Medulla oblongata (tissue), 1 donor: ENCODE data around the gene CDK5R1.

Source experiments
- DNase-seq: peaks from one replicate; pipeline ENCODE4 v3.0.0-alpha.2; 2015; ENCODE audit errors: extremely low spot score

Gene CDK5R1

DNA sequence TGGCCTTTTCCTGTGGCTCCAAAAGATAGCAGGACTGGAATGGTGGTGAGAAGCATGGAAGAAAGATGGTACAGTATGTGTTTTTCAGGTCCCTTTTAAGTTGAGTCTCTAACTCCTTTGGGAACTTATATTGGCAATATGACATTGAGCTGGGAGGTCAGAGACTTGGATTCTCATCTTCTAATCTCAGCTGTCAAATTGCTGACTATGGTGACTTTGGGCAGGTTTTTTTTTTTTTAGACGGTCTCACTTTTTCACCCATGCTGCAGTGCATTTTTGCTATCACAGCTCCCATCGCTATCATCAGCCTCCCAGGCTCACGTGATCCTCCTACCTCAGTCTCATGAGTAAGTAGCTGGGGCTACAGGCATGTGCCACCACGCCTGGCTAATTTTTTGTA, 15.1 kb upstream of the CDK5R1 start:
- DNase-seq: no peak

DNA sequence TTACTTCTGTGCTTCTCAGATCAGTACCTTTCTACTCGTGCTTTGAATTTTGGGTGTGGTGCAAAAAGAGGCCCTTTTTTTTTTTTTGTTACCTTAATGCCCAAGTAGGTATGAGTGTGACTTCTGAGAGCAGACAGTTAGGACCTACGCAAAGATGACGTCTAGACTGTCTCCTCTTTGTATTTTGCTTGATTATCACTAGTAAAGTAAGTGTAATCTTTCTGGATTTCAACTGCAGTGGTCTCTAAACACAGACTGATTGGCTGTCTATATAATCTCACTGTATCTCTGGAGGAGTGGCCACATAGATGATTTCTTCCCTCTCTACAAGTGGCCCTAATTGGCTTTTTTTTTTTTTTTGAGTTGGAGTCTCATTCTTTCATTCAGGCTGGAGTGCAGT, 11.5 kb upstream of the CDK5R1 start:
- no peak for DNase-seq

DNA sequence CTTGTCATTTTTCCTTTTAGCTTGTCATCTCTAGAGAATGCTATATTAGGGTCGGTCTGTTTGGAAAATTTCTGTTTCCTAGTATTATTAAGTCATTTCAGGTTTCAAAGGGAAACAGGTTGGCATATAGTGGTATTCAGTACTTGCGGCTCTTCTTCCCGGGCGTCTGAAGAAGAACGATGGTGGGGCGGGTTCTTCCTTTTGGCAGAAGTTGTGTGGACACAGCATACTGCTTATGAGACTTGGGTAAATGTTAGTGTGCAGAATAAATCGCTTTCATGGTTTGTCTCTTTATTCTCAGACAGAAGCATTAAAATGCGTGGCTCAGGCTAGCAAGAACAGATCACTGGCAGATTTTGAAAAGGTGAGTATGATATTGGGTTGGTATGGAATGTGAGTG, 9.6 kb upstream of the CDK5R1 start:
- no peak for DNase-seq

DNA sequence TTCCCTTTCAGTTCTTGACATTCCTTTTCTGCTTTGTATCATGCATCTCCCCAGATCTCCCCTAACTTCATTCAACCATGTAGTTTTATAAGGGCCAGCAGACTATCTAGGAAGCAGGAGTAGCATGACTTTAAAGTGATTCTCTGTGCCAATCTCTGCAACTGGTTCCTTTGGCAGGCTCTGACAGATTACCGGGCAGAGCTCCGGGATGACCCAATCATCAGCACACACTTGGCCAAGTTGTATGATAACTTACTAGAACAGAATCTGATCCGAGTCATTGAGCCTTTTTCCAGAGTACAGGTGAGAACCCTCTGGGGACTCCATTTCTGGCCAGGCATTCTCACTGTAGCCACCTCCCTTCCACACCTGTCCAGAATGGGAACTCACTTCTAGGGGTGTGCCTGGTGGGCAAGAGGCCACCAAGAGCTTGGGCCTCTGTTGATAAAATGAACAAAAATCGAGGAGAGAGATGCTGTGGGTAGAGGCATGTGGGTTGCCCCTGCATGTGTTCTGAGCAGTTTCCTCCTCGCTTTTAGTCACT, 7.6 kb upstream of the CDK5R1 start:
- DNase-seq: no peak

DNA sequence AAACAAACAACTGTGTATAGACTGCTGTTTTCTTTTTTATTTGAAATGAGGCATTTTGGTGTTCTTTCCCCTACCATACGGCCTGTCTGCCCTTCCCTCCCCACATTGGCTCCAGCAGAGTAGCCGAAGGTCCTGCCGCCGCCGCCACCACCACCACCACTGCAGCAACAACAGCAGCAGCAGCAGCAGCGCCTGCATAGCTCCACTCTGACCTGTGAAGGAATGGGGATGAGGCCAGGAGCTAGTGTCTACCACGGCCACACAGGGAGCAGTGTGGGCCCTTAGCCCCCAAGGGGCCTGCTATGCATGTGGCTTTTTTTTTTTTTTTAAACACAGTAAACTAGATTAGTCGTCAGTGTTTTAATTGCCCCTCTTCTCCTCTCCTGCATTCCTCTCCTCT, 5.6 kb upstream of the CDK5R1 start:
- no peak for DNase-seq

DNA sequence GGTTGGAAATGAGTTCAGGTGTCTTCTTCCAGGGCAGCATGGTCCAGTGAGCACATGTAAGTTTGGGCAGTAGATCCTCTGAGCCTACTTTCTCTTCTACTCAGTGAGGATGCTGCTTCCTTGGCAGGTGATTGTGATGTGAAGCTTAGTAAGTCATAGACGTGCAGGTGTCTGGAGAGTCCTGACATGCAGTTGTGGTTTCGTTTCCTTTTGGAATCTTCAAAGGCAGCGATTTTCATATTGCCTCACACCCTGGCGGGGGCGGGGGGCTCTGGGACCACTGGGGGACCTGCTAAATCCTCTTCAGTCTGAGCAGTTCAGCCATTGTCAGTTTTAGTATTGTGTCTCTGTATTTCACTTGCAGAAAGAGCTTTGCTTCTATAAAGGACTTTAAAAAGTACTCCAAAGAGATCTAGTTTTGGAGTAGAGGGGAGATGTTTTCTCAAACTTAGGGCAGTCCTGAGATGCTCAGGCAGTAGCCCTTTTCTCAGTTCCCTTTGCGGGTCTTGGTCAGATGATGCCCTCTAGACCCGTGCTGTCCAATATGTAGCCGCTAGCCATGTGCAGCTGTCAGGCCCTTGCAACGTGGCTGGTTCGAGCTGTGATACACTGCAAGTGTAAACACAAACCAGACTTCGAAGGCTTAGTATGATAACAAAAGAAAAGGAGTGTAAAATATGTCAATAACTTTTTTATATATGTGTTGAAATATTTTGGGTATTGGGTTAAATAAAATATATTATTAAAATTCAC, 4.0 kb upstream of the CDK5R1 start:
- DNase-seq: peak; percentile 44

DNA sequence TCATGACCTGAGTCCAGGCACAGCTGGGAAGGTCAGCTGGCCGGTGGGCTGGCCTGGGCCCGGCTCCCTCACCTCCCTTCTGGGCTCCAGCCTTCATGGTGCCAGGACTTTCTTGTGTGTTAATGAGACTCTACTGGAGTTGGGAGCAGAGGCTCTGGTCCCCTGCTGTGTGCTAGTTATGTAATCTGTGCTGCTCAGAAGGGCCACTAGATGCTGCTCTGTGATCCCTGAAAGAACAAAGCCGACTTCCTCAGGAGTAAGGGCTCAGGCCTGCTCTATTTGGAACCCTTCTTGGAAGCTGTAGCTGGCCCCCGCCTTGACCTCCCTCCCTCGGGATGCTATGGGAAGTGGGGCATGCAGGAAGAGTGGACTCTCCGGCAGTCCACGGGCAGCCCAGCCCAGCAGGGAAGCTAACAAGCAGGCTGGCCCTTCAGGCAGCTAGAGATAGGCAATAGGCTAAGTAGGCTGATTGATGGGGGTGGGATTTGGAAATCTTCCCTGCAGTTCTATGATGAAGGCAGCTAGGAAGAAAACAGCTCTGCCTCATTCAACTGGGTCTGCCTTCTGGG, 3.3 kb upstream of the CDK5R1 start:
- DNase-seq: peak; percentile 96

DNA sequence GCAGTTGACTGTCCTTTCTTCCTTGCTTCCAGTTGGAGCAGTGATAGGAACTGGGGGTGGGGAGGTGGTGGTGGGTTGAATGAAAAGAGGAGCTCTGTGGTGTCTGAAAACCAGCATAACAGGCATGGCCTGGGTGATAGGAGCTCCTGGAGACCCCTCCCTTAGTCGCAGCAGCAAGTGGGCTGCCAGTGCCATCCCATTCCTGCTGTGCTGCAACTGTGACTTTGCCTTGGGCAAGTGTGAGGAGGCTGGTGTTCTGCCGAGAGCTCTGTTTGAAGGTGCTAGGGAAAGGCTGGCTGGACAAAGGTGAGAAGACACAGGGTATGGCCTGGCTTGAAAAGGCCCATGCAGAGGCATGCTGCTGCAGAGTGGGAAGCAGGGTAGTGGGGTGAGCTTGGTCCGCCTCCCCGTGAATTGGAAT, 2.7 kb upstream of the CDK5R1 start:
- DNase-seq: no peak

DNA sequence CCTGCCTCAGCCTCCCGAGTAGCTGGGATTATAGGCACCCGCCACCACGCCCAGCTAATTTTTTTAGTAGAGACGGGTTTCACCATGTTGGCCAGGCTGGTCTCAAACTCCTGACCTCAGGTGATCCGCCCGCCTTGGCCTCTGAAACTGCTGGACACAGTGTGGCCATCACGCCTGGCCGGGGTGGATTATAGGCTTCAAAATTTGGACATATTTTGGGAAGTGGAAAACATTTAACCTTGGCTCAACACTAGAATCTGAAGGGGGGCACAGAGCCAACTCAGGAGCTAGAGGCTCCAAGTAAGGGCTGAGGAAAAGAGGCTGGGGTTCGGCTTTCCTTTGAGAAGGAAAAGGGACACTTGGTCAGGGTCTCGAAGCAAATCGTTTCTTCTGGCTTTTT, 2.2 kb upstream of the CDK5R1 start:
- DNase-seq: no peak

DNA sequence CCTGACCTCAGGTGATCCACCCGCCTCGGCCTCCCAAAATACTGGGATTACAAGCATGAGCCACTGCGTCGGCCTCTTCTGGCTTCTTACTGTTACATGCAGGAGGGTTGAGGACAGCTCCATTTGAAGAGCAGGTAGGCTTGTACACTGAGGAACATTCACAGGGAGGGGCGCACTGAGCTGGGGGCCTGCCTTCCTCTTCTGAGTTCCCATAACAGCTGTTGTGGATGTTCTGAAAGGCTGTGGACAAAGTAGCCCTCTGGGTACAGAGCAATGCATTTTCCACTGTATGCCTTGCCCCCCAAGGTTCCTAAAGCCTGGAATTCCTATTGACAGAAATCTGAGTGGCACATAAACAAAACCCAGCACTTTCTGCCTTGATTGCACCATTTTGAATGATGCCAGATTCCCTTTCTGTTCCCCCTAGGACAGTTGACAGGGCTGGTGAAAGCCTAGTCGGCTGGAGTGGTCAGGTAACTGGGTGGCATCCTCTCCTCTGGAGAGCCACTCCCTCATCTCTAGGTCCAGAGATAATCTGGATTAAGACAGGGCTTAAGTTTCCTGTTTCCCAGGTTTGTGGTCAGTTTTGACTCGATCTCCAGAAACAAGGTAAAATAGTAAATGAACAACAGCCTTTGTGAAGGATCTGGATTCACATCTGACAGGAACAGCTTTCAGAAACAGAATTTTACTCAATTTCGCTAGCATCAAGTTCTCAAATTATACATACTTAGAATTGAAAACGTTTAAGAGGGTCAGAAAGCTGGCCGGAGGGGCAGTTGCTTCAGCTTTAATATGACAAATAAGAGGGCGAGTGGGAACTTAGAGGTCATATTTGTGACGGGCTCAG, 1.3 kb upstream of the CDK5R1 start:
- peak; percentile 52 for DNase-seq

DNA sequence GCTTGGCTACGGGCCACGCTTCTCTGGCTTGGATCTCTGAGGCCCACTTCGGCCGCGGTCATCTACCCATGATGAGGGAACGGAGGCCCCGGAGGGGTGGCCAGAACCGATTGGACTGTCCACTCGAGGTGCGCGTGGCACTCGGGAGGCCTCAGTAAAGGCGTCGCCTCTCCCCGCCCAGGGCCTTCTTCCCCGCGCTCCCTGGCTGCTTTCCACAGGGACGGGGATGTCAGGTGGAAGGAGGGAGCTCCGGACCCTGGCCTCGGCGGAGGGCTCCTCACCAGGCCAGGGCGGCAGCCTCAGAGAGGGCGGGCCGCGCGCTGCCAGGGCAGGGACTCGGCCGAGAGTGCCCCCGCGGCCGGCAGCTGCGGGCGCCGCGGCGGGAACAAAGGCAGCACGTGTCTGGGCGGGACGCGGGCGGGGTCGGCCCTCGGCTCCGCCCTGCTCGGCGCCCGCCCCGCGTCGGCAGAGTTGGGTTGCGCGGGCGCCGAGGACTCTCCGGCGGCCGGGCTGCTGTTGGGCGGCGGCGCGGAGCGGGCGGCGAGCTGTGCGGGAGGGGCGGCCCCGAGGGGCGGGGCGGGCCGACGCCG, 587 bp upstream of the CDK5R1 start:
- DNase-seq: peak; percentile 90

DNA sequence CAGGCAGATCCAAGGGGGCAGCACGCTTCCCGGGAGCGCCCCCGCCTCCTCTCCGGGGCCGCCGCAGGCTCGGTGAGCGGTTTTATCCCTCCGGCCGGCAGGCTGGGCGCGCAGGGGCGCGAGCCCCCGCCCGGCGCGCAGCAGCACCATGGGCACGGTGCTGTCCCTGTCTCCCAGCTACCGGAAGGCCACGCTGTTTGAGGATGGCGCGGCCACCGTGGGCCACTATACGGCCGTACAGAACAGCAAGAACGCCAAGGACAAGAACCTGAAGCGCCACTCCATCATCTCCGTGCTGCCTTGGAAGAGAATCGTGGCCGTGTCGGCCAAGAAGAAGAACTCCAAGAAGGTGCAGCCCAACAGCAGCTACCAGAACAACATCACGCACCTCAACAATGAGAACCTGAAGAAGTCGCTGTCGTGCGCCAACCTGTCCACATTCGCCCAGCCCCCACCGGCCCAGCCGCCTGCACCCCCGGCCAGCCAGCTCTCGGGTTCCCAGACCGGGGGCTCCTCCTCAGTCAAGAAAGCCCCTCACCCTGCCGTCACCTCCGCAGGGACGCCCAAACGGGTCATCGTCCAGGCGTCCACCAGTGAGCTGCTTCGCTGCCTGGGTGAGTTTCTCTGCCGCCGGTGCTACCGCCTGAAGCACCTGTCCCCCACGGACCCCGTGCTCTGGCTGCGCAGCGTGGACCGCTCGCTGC, 832 bp downstream of the CDK5R1 start:
- DNase-seq: no peak

DNA sequence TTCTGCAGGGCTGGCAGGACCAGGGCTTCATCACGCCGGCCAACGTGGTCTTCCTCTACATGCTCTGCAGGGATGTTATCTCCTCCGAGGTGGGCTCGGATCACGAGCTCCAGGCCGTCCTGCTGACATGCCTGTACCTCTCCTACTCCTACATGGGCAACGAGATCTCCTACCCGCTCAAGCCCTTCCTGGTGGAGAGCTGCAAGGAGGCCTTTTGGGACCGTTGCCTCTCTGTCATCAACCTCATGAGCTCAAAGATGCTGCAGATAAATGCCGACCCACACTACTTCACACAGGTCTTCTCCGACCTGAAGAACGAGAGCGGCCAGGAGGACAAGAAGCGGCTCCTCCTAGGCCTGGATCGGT, 1.4 kb downstream of the CDK5R1 start:
- DNase-seq: no peak

DNA sequence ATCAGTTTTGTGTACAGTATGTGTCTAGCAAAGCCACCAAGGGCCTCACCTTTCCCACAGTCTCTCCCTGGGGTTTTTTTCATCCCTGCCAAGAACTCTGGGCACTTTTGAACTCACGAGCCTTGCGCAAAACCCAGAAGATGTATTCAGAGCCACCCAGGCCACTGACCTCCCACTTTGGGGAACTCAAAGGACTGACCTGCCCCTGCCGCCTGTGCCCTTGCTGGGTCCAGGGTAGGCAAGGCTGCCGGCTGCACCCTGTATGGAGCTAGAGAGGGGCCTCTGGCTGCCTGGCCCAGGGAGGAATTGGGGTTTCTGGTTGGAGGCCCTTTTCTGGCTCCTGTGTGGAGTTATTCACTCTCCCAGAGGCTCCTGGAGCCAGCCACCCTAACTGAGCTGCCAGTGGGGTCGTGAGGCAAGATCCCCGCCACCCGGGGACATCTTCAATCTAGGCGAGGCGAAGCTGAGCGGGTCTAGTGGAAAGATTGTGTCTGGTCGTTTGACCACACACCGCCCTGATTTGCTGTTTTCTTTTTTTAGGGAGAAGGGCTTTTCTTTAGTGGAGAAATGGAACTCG, 1.9 kb downstream of the CDK5R1 start:
- DNase-seq: no peak

DNA sequence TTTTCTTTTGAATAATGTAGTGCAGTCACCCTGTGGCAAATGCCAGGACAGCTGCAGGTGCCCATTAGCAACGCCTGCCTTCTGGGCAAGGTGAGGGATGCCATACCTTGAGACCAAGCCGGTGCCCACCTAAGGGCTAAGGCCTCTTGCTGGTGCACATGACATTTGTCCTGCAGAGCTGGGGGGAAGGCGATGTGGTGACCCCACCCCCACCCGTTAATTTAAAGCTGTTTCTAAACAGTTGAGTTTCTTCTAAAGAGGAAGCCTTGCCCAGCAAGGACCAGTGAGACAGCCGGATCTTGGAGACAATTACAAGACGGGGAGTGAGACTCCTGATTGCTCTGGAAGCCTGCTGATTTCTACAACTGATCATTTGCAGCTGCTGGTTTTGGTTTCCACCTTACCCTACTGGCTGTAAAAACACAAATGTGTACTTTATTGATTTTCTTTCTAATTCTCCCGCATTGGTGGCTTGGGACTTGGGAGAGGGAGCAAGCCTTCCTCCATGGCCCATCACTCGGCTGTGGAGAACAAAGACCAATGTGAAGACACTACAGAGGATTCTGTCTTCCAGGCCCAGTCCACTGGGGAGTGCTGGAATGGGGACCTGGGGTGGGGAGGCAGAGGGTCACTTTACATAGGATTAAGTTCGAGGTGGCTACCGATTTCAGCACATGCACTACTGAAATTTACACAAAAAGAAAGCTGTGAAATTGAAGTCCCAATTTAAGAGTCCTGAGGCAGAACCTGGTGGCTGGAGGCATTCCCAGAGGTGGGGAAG, 2.7 kb downstream of the CDK5R1 start:
- no peak for DNase-seq

DNA sequence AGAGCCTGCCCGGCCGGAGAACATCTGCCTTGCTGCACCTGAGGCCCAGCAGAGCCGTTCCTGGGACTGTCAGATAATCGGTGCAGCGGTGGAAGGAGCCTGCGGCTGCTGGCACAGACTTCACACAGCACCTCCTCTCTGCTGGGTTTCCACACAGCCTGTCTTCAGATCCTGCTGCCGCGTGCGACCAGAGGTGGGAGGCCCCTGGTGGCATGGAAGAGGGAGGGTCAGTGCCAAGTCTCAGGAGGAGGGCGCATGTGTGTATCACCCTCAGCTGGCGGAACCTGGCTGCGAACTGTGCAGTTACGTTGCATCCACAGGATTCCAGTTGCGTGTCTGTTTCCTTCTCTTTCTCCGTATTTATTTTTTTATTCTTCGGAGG, 3.3 kb downstream of the CDK5R1 start:
- DNase-seq: no peak

DNA sequence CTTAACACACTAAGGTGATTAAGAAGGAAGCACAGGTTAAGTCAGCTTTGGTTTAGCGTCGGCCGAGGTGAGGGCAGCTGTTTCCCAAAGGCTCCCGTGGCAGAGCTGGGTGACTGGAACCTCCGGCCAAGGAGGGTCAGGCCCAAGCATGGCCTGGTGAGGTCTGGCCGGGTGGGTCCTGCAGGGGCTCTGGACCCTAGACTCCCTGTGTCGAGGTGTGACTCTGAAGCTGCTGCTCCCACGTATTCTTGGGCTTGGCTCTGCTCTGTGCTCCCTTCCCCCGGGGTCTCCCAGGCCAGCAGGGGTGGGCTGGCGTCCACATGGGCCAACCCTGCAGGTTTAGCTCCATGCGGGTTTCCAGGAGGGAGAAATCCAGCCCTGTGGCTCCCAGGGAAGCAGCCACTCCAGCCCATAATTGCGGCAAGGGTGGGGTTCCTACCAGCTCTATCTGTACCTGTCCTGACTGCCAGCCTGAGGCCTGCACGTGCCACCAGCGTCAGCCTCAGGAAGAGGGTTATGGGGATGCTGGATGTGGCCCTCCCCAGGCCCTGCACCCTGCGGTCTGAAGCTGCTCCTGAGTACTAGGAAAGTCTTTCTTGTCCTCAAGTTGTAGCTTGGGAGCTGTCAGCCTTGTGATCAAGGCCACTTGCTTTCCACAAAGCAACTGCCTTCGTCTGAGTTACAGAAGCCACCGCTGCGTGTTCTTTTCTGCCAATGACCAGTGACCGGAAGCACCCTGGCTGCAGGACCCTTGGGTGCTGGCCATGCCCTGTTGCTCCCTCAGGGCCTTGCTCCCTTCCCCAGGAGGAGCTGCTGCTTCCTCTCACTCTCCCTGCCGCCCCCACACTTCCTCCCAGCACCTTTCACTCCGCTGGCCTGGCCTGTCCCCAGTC, 4.8 kb downstream of the CDK5R1 start:
- DNase-seq: no peak

DNA sequence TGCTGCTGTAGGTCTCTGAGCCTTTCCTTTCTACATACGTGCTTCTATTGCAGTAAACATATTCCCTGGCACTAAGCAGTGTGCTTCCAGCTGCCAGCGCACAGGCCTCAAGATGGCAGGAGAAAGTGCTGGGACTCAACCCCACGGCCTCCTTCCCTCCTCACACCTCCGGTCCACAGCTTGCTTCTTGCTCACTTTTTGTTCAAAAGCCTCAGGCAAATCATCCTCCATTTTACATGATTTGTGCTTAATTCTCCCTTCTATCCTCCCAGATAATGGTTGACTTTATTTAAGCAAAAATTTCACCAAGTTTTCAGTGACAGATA, 5.4 kb downstream of the CDK5R1 start:
- DNase-seq: no peak

DNA sequence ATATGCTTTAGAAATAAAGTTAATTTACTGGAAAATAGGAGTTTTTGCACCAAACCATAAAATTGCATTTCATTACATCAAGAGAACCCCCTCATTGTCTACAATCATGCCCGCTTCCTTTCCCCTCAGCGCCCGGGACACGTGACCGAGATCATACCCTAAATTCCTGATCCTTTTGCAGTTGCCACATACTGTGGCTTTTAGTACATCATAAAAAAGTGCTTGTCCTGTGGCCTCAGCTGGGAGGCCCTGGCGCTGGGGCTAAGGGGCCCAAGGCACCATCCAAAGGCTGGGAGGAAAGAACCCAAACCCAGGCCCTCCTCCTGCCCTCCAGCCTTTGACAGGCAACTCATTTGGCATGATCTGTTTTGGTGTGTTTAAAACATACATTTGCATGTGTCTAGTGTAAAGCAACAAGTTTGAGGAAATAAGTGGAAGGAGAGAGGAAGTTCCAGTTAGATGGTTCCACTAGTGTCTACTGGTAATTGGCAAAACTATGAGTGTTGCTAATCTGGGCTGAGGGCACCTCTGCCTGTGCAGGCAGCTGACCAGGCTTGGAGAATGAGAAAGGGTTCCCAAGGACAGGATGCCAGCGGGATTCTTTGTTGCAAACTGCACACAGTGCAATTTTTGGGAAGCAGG, 6.0 kb downstream of the CDK5R1 start:
- no peak for DNase-seq
